Endodermal cell (in vitro differentiated cells): ENCODE measurements around the gene S1PR2. TPM values are rescaled to one million over a fixed set of nuclear protein-coding genes. Genes with fewer than 3 reads are reported as not detected.

Experiments
- DNase-seq: peaks from one replicate; pipeline ENCODE4 v3.0.0-alpha.2; 2017
- H3K27ac ChIP-seq: 2 replicates; pipeline ENCODE4 v1.5.1; 2013; ENCODE audit warnings: mild to moderate bottlenecking, low read depth, low read length, moderate library complexity
- H3K27me3 ChIP-seq: 2 replicates; pipeline ENCODE4 v1.6.1; 2013; ENCODE audit warnings: mild to moderate bottlenecking, low read length, moderate library complexity; ENCODE audit not compliant: insufficient read depth, control insufficient read depth, poor library complexity, severe bottlenecking
- H3K36me3 ChIP-seq: 2 replicates; pipeline ENCODE4 v1.7.0; 2013; ENCODE audit warnings: mild to moderate bottlenecking, low read length, moderate library complexity; ENCODE audit not compliant: control insufficient read depth, insufficient read depth
- H3K4me1 ChIP-seq: one replicate; pipeline ENCODE4 v1.7.0; 2013; ENCODE audit warnings: low read length; ENCODE audit not compliant: control insufficient read depth, insufficient read depth
- H3K4me3 ChIP-seq: 2 replicates; pipeline ENCODE4 v1.5.1; 2013; ENCODE audit warnings: mild to moderate bottlenecking, low read length, moderate library complexity
- H3K9ac ChIP-seq: 2 replicates; pipeline ENCODE4 v1.6.1; 2013; ENCODE audit warnings: mild to moderate bottlenecking, low read length, moderate library complexity; ENCODE audit not compliant: poor library complexity, severe bottlenecking; ENCODE audit errors: extremely low read depth
- H3K9me3 ChIP-seq: 2 replicates; pipeline ENCODE4 v1.6.1; 2013; ENCODE audit warnings: mild to moderate bottlenecking, low read length, moderate library complexity; ENCODE audit not compliant: control insufficient read depth
- H3K27ac Mint-ChIP-seq: 2 replicates; pipeline ENCODE4 v1.8.0; 2020; ENCODE audit warnings: mixed read lengths
- H3K27me3 Mint-ChIP-seq: 2 replicates; pipeline ENCODE4 v1.8.0; 2021; ENCODE audit warnings: mild to moderate bottlenecking, mixed read lengths; ENCODE audit not compliant: insufficient read depth
- H3K36me3 Mint-ChIP-seq: 2 replicates; pipeline ENCODE4 v1.8.0; 2020; ENCODE audit warnings: low read depth, mixed read lengths
- H3K4me1 Mint-ChIP-seq: 2 replicates; pipeline ENCODE4 v1.8.0; 2020; ENCODE audit warnings: mixed read lengths
- H3K4me3 Mint-ChIP-seq: 2 replicates; pipeline ENCODE4 v1.8.0; 2020; ENCODE audit warnings: mild to moderate bottlenecking, moderate library complexity, mixed read lengths
- H3K9me3 Mint-ChIP-seq: 2 replicates; pipeline ENCODE4 v1.8.0; 2020; ENCODE audit warnings: mild to moderate bottlenecking, mixed read lengths
- CTCF ChIP-seq: fragments of 200-600 bp; sonication (generic); conservative IDR thresholded peaks from 2 replicates; pipeline ENCODE4 v1.5.0; 2021; ENCODE audit warnings: antibody characterized with exemption, mild to moderate bottlenecking
- WGBS, 2 experiments: methylation state at CpG; one replicate each; pipeline versions ENCODE4 v1.1.5 to v1.1.7; 2013; ENCODE audit warnings: missing lambda C conversion rate in 2 of 2, mixed read lengths in 1 of 2; ENCODE audit not compliant: insufficient coverage in 1 of 2, insufficient read length in 1 of 2; 5-methylcytosine and 5-hydroxymethylcytosine counted together
- total RNA-seq, 2 donors: library from RNA; stranded (reverse); fragmentation: NEBNext Ultra II Directional in 1 of 2; extraction: Animal tissue kit (Norgen Biotek cat#: 25700) in 1 of 2; gene quantifications; 2 replicates in 1 of 2; 3 replicates in 1 of 2; pipeline ENCODE4 v1.2.1, GENCODE V29; 2021

Gene S1PR2
- total RNA-seq, 2 donors from 2014 or later = 11.0 to 16.4 TPM

- no peak for DNase-seq
- H3K4me3 Mint-ChIP-seq = peak overlapping the region; percentile 91
- H3K36me3 Mint-ChIP-seq = peaks cover 12% of the 10 kb centered on the region
- Histone ChIP-seq H3K36me3 (peaks cover 24% of the 10 kb centered on the region), H3K9me3 (no peaks in the 10 kb centered on the region), H3K9ac (no peak overlapping the region), H3K4me3 (peak overlapping the region; percentile 93), H3K27me3 (no peaks in the 10 kb centered on the region), H3K27ac (no peak overlapping the region), H3K4me1 (no peaks in the 10 kb centered on the region)
- 99 to 100% methylated on average over 2 to 6 of the region's 6 CpGs for WGBS, 2 experiments
- no peak overlapping the region for H3K27ac Mint-ChIP-seq
- H3K4me1 Mint-ChIP-seq = peaks cover 6% of the 10 kb centered on the region
- no peak for TF ChIP-seq CTCF
- no peaks in the 10 kb centered on the region for H3K9me3 Mint-ChIP-seq
- no peaks in the 10 kb centered on the region for H3K27me3 Mint-ChIP-seq
Observed at GRCh38 chr19:10192922-10193321, 38.2 kb downstream of the S1PR2 start.

- no peak for DNase-seq
- Mint-ChIP-seq H3K9me3 (no peaks in the 10 kb centered on the region), H3K4me3 (no peak overlapping the region), H3K36me3 (peaks cover 12% of the 10 kb centered on the region), H3K4me1 (peaks cover 6% of the 10 kb centered on the region), H3K27ac (peak overlapping the region; percentile 21), H3K27me3 (no peaks in the 10 kb centered on the region)
- no peak overlapping the region for H3K4me3 ChIP-seq
- no peaks in the 10 kb centered on the region for H3K4me1 ChIP-seq
- H3K36me3 ChIP-seq = peaks cover 33% of the 10 kb centered on the region
- H3K9me3 ChIP-seq = no peaks in the 10 kb centered on the region
- no peak overlapping the region for H3K27ac ChIP-seq
- 93 to 100% methylated on average over 2 of the region's 2 CpGs for WGBS, 2 experiments
- H3K9ac ChIP-seq = no peak overlapping the region
- no peaks in the 10 kb centered on the region for H3K27me3 ChIP-seq
- no peak for TF ChIP-seq CTCF
Observed at GRCh38 chr19:10191347-10191746, 39.8 kb downstream of the S1PR2 start.

GRCh38 chr19:10190026-10190425 is 41.1 kb downstream of the S1PR2 start:
- no peaks in the 10 kb centered on the region for H3K4me1 ChIP-seq
- H3K27me3 ChIP-seq = no peaks in the 10 kb centered on the region
- no peak overlapping the region for H3K4me3 Mint-ChIP-seq
- H3K4me3 ChIP-seq = no peak overlapping the region
- no peaks in the 10 kb centered on the region for H3K27me3 Mint-ChIP-seq
- H3K36me3 ChIP-seq = peaks cover 37% of the 10 kb centered on the region
- H3K27ac Mint-ChIP-seq = peak overlapping the region; percentile 74
- WGBS, 2 experiments = 94 to 98% methylated on average over 5 of the region's 5 CpGs
- no peaks in the 10 kb centered on the region for H3K9me3 ChIP-seq
- peaks cover 6% of the 10 kb centered on the region for H3K4me1 Mint-ChIP-seq
- TF ChIP-seq CTCF = no peak
- H3K36me3 Mint-ChIP-seq = peaks cover 15% of the 10 kb centered on the region
- H3K9me3 Mint-ChIP-seq = no peaks in the 10 kb centered on the region
- H3K9ac ChIP-seq = no peak overlapping the region
- DNase-seq = no peak
- H3K27ac ChIP-seq = no peak overlapping the region
